A673 (cell line): ENCODE results near the gene NIN. TPM values are rescaled to one million over a fixed set of nuclear protein-coding genes. Genes with fewer than 3 reads are reported as not detected.

Experiments
- BruUV-seq: library from RNA; stranded (reverse); fragments of 400-500 nt; replicated peaks from 2 replicates; lab custom pipeline; 2021; lab: Mats Ljungman, UMichigan
- CTCF ChIA-PET: fragments of 300-600 bp; sonication (Branson Sonifier 250); formaldehyde crosslinking; loops from one replicate; lab custom pipeline; 2022; ENCODE audit warnings: antibody characterized with exemption; lab: Charles Lee
- POLR2A ChIA-PET: fragments of 300-600 bp; sonication (Branson Sonifier 250); formaldehyde crosslinking; loops from one replicate; lab custom pipeline; 2022; ENCODE audit warnings: antibody characterized with exemption; ENCODE audit not compliant: low non-redundant PET; lab: Charles Lee
- DNase-seq: peaks from one replicate; pipeline ENCODE4 v3.0.0-alpha.2; 2015; ENCODE audit warnings: low spot score
- H3K27ac ChIP-seq: fragments of 200-600 bp; sonication (generic); 2 replicates; pipeline ENCODE4 v1.5.1; 2016; ENCODE audit warnings: mixed run types, low read depth, mild to moderate bottlenecking, mixed read lengths, antibody characterized with exemption, low read length; ENCODE audit not compliant: poor library complexity, severe bottlenecking
- H3K27me3 ChIP-seq: fragments of 200-600 bp; sonication (generic); replicated peaks from 2 replicates; pipeline ENCODE4 v1.6.1; 2017; ENCODE audit warnings: mixed run types, low read depth, mild to moderate bottlenecking, mixed read lengths, antibody characterized with exemption, low read length; ENCODE audit not compliant: insufficient read depth, poor library complexity
- H3K36me3 ChIP-seq: fragments of 200-600 bp; sonication (generic); 2 replicates; pipeline ENCODE4 v1.6.1; 2016; ENCODE audit warnings: mixed run types, mild to moderate bottlenecking, mixed read lengths, antibody characterized with exemption, low read length; ENCODE audit not compliant: insufficient read depth, poor library complexity, severe bottlenecking
- H3K4me1 ChIP-seq: fragments of 200-600 bp; sonication (generic); 2 replicates; pipeline ENCODE4 v1.6.1; 2017; ENCODE audit warnings: mixed run types, mild to moderate bottlenecking, mixed read lengths, antibody characterized with exemption, low read length; ENCODE audit not compliant: insufficient read depth, poor library complexity, severe bottlenecking
- H3K4me3 ChIP-seq: fragments of 200-600 bp; sonication (generic); 2 replicates; pipeline ENCODE4 v1.5.1; 2016; ENCODE audit warnings: low read depth, mixed run types, mild to moderate bottlenecking, mixed read lengths, low read length; ENCODE audit not compliant: poor library complexity, severe bottlenecking
- H3K9me3 ChIP-seq: fragments of 200-600 bp; sonication (generic); 2 replicates; pipeline ENCODE4 v1.6.1; 2016; ENCODE audit warnings: mixed run types, low read depth, mild to moderate bottlenecking, mixed read lengths, antibody characterized with exemption, low read length; ENCODE audit not compliant: poor library complexity, severe bottlenecking
- CTCF ChIP-seq: fragments of 300-800, 200-600 bp; sonication (generic); conservative IDR thresholded peaks from 2 replicates; pipeline ENCODE4 v1.5.1; 2017; ENCODE audit warnings: low read depth, mild to moderate bottlenecking, antibody characterized with exemption, low read length, moderate library complexity, mixed read lengths
- EZH2 ChIP-seq: fragments of 200-600 bp; sonication (generic); IDR thresholded peaks from 2 replicates; pipeline ENCODE4 v1.6.1; 2017; ENCODE audit warnings: borderline replicate concordance, low read depth, mild to moderate bottlenecking, mixed read lengths, antibody characterized with exemption, low read length; ENCODE audit not compliant: poor library complexity, severe bottlenecking
- intact Hi-C: fragments of 100-400 bp; cut with micrococcal nuclease; formaldehyde crosslinking; loops from one replicate; pipeline ENCODE4 v1.10.0; 2022; ENCODE audit not compliant: unreplicated experiment
- total RNA-seq: library from RNA; stranded (reverse); gene quantifications from 2 replicates; pipeline ENCODE4 v1.2.3, GENCODE V29; 2021

The NIN gene
- total RNA-seq, 1 experiment from 2014 or later: 63.5 TPM

GRCh38 chr14:50736932-50737419, 94.0 kb downstream of the NIN start:
- Histone ChIP-seq H3K4me1 (peaks cover 19% of the 10 kb centered on the region), H3K27ac (no peak overlapping the region), H3K36me3 (peaks cover 30% of the 10 kb centered on the region), H3K27me3 (no peaks in the 10 kb centered on the region), H3K9me3 (no peaks in the 10 kb centered on the region), H3K4me3 (no peak overlapping the region)
- POLR2A ChIA-PET: no interaction called here
- intact Hi-C loops: no loop called here
- BruUV-seq: no TSS peak
- CTCF ChIA-PET: no interaction called here
- no peak for TF ChIP-seq EZH2
- no peak for TF ChIP-seq CTCF
- DNase-seq: peak; percentile 4

GRCh38 chr14:50734950-50735695, 95.8 kb downstream of the NIN start:
- intact Hi-C loops: no loop called here
- CTCF ChIA-PET: no interaction called here
- TF ChIP-seq EZH2 (no peak), CTCF (0 out of 2 replicates have a peak, but pooled peaks have one; percentile 19)

GRCh38 chr14:50733494-50733893, 97.5 kb downstream of the NIN start:
- no peak for DNase-seq
- H3K4me1 ChIP-seq: no peaks in the 10 kb centered on the region
- H3K27ac ChIP-seq: no peak overlapping the region
- H3K9me3 ChIP-seq: no peaks in the 10 kb centered on the region
- BruUV-seq: no TSS peak
- peaks cover 30% of the 10 kb centered on the region for H3K36me3 ChIP-seq
- ChIA-PET POLR2A (no interaction called here), CTCF (no interaction called here)
- intact Hi-C loops: no loop called here
- TF ChIP-seq CTCF: no peak
- TF ChIP-seq EZH2: no peak
- no peak overlapping the region for H3K4me3 ChIP-seq
- H3K27me3 ChIP-seq: no peaks in the 10 kb centered on the region

More at GRCh38 chr14:50734950-50735695, 95.8 kb downstream of the NIN start:
- no peak overlapping the region for H3K27ac ChIP-seq
- H3K9me3 ChIP-seq: no peaks in the 10 kb centered on the region
- no peak overlapping the region for H3K4me3 ChIP-seq
- BruUV-seq: no TSS peak
- peak; percentile 8 for DNase-seq
- H3K27me3 ChIP-seq: no peaks in the 10 kb centered on the region
- H3K4me1 ChIP-seq: peaks cover 5% of the 10 kb centered on the region
- POLR2A ChIA-PET: no interaction called here
- peaks cover 30% of the 10 kb centered on the region for H3K36me3 ChIP-seq
